ENCODE results near the gene TEKT2.

The TEKT2 gene

DNA sequence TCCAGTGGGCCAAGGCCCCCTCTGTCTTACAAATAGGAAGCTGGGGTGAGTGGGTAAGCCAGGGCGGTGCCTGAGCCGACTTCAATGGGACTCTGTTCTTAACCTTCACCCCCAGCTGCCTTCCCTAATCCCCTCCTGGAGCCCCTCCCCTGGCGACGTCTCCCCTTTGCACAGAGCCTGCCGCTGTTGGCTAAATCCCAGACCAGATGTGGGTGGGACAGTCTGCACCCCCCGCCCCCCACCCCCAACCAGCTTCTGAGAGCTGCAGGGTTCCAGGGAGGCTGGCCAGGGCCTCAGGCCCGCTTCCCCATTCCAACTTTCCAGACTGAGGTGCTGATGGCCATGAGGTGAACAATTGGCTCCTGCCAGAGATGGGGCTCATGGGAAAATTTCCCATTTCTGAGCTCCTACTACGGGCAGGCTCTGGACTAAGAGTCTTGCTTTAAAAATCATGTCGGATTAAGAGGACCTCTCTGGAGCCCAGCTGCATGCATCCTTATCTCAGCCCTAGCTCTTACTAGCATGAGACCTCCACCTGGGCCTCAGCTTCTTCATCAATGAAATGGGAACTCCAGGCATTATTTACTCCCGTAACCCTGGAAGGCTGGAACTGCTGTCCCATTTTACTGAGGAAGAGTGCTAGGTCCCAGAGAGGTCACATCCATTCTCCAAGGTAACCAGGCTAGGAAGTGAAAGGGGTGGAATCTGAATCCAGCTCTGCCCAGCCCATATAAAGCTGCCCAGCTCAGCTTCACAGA lies 34.7 kb downstream of the TEKT2 start:
- TF ChIP-seq, protein P1, sequence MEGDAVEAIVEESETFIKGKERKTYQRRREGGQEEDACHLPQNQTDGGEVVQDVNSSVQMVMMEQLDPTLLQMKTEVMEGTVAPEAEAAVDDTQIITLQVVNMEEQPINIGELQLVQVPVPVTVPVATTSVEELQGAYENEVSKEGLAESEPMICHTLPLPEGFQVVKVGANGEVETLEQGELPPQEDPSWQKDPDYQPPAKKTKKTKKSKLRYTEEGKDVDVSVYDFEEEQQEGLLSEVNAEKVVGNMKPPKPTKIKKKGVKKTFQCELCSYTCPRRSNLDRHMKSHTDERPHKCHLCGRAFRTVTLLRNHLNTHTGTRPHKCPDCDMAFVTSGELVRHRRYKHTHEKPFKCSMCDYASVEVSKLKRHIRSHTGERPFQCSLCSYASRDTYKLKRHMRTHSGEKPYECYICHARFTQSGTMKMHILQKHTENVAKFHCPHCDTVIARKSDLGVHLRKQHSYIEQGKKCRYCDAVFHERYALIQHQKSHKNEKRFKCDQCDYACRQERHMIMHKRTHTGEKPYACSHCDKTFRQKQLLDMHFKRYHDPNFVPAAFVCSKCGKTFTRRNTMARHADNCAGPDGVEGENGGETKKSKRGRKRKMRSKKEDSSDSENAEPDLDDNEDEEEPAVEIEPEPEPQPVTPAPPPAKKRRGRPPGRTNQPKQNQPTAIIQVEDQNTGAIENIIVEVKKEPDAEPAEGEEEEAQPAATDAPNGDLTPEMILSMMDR (conservative IDR thresholded peaks at IDR 0.05; ENCODE audit: control insufficient read depth, insufficient read depth, low read depth, low read length) = no peak
- DNase-seq (ENCODE audit: low read depth) = no peak
- H3K4me3 ChIP-seq (ENCODE audit: control insufficient read depth, low read depth, low read length) = no peak overlapping the region

GRCh38 chr1:36119456-36119855 lies 35.6 kb downstream of the TEKT2 start:
- TF ChIP-seq, protein P1 (conservative IDR thresholded peaks at IDR 0.05; ENCODE audit: control insufficient read depth, insufficient read depth, low read depth, low read length) = no peak
- no peak for DNase-seq (ENCODE audit: low read depth)
- no peak overlapping the region for H3K4me3 ChIP-seq (ENCODE audit: control insufficient read depth, low read depth, low read length)

GRCh38 chr1:36122062-36123030 lies 38.5 kb downstream of the TEKT2 start:
- no peak for DNase-seq (ENCODE audit: low read depth)
- TF ChIP-seq, protein P1 (conservative IDR thresholded peaks at IDR 0.05; ENCODE audit: control insufficient read depth, insufficient read depth, low read depth, low read length) = no peak
- no peak overlapping the region for H3K4me3 ChIP-seq (ENCODE audit: control insufficient read depth, low read depth, low read length)

DNA sequence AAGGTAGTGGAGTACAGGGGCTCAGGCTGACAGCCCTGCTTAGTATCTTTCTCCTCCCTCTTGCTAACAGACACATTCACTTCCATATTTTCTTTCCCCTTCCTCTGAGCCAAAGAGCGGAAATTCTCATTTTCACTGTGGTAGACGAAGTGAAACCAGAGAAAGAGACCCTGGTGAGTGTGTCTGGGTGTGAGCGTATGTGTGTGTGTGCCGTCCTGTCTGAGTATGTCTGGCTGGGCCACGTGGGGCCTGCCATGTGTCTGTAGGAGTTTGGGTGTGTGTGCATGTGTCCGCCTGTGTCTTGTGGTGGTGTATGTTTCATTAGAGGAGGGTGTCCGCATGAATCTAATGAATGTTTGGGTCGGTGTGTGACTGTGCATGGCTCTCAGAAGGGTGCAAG lies 39.5 kb downstream of the TEKT2 start:
- TF ChIP-seq, protein P1 (conservative IDR thresholded peaks at IDR 0.05; ENCODE audit: control insufficient read depth, insufficient read depth, low read depth, low read length) = no peak
- no peak for DNase-seq (ENCODE audit: low read depth)
- H3K4me3 ChIP-seq (ENCODE audit: control insufficient read depth, low read depth, low read length) = no peak overlapping the region

DNA sequence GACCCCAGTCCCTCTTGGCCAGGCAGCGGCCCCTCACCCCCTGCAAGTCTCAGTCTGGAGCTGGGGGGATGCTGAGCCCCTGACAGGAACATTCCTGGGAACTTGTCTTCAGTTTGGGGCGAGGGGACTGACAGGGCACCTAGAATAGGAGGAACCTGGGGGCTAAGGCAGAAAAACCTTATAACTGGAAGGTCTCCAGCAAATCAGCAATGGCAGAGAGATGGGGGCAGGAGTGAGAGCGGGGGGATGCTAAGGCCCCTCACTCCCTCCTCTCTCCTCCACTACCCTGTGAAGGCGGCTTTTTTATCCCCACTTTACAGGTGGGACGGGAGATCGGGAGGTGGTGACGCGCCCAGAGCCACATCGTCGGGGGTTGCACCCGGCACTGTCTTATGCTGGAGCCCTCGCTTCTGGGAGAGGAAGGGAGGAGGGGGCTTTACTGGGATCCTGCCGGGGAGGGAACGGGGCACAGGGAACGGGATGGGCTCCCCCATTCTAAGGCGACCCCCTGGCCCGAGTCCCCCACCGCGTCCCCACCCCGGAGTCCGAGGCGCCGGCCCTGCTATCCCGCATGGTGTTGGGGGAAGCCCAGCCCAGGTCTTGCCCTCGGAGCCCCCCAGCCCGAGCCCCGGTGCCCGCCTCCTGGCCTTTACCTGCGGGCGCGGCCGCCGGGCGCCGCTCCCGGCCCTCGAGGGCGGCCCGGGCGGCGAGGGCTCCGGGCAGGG lies 40.7 kb downstream of the TEKT2 start:
- TF ChIP-seq, protein P1 (conservative IDR thresholded peaks at IDR 0.05; ENCODE audit: control insufficient read depth, insufficient read depth, low read depth, low read length) = no peak
- DNase-seq (ENCODE audit: low read depth) = no peak
- no peak overlapping the region for H3K4me3 ChIP-seq (ENCODE audit: control insufficient read depth, low read depth, low read length)

Data from fibroblast of mammary gland (primary cell).